ENCODE measurements around the gene SEC23IP.
"Not testable (repeated sequence)": the region's sequence is repeated elsewhere in the genome, so short reads cannot be mapped to it uniquely, and the experiment has no call there.

SEC23IP gene

GRCh38 chr10:119865699-119866240 is 26.8 kb upstream of the SEC23IP start:
- H2BK5ac ChIP-seq (ENCODE audit: low read depth, low read length, poor library complexity, severe bottlenecking): no peak overlapping the region
- H3K4me3 ChIP-seq (ENCODE audit: insufficient read depth in 1 of 2, low read depth in 1 of 2, low read length in 2 of 2): no peak overlapping the region
- no peak overlapping the region for H3K14ac ChIP-seq (ENCODE audit: low read length in 2 of 2)
- WGBS: 91% methylated on average over 6 of the region's 6 CpGs
- H3K4ac ChIP-seq (ENCODE audit: low read depth in 1 of 2, low read length in 2 of 2): no peak overlapping the region
- DNase-seq: no peak
- H2BK120ac ChIP-seq (ENCODE audit: low read depth, low read length): no peak overlapping the region
- peaks cover 1% of the 10 kb centered on the region for H3K79me1 ChIP-seq (replicated peaks; ENCODE audit: low read length, poor library complexity, severe bottlenecking)
- no peak overlapping the region for H4K91ac ChIP-seq (ENCODE audit: low read length)
- no peak overlapping the region for H3K18ac ChIP-seq (ENCODE audit: low read depth in 1 of 2, low read length in 2 of 2)
- no peaks in the 10 kb centered on the region for H3K27me3 ChIP-seq (ENCODE audit: control insufficient read depth in 1 of 2, insufficient read depth in 1 of 2, low read length in 2 of 2)
- no peak overlapping the region for H4K8ac ChIP-seq (ENCODE audit: low read length)
- no peaks in the 10 kb centered on the region for H3K9me3 ChIP-seq (ENCODE audit: control insufficient read depth, low read length)
- H3K27ac ChIP-seq (ENCODE audit: low read length, poor library complexity, severe bottlenecking): no peak overlapping the region
- no peak overlapping the region for H3K23ac ChIP-seq (ENCODE audit: low read length in 2 of 2)
- peaks cover 0 to 3% of the 10 kb centered on the region in 2 experiments for H3K36me3 ChIP-seq (ENCODE audit: control insufficient read depth in 1 of 2, insufficient read depth in 2 of 2, low read depth in 1 of 2, low read length in 2 of 2)
- peaks cover 1% of the 10 kb centered on the region for H3K4me1 ChIP-seq (ENCODE audit: control insufficient read depth, insufficient read depth, low read depth, low read length)
- no peak overlapping the region for H2BK15ac ChIP-seq (ENCODE audit: low read depth, poor library complexity, severe bottlenecking)
- H3K4me2 ChIP-seq (ENCODE audit: low read length, poor library complexity, severe bottlenecking): no peak overlapping the region
- H2AFZ ChIP-seq (ENCODE audit: low read depth, low read length): no peak overlapping the region
- no peak overlapping the region for H2AK5ac ChIP-seq (ENCODE audit: low read length, severe bottlenecking)
- no peak overlapping the region for H3K9ac ChIP-seq (ENCODE audit: low read length)
- no peak overlapping the region for H2BK12ac ChIP-seq (ENCODE audit: low read length in 2 of 2)

DNA sequence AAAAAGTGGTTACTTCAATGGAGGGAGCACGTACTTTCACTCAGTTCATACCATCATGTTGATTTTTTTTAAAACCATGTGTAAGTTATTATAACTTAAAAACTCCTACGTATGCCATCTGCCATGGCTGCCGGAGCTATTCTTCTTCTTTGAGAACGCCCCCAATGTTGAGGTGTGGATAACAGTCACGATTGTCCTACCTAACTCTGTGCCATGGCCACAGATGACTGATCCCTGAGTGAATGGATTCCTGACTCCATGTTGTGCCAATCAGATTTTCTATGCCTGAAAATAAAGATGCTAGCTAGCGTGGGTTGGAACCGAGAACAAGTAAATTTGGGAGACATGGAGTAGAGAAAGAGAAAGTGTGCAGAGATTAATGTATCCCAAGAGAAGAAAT is 25.2 kb upstream of the SEC23IP start:
- DNase-seq: no peak
- Histone ChIP-seq H3K18ac (ENCODE audit: low read depth in 1 of 2, low read length in 2 of 2) (no peak overlapping the region), H3K9me3 (ENCODE audit: control insufficient read depth, low read length) (no peaks in the 10 kb centered on the region), H3K14ac (ENCODE audit: low read length in 2 of 2) (no peak overlapping the region), H3K36me3 (ENCODE audit: control insufficient read depth in 1 of 2, insufficient read depth in 2 of 2, low read depth in 1 of 2, low read length in 2 of 2) (peaks cover 0 to 3% of the 10 kb centered on the region in 2 experiments), H3K79me1 (replicated peaks; ENCODE audit: low read length, poor library complexity, severe bottlenecking) (peaks cover 1% of the 10 kb centered on the region), H2AK5ac (ENCODE audit: low read length, severe bottlenecking) (no peak overlapping the region), H3K27me3 (ENCODE audit: control insufficient read depth in 1 of 2, insufficient read depth in 1 of 2, low read length in 2 of 2) (no peaks in the 10 kb centered on the region), H4K8ac (ENCODE audit: low read length) (no peak overlapping the region), H3K4me3 (ENCODE audit: insufficient read depth in 1 of 2, low read depth in 1 of 2, low read length in 2 of 2) (peak overlapping the region in 1 of 2 experiments; percentile 70), H2BK120ac (ENCODE audit: low read depth, low read length) (no peak overlapping the region), H3K23ac (ENCODE audit: low read length in 2 of 2) (no peak overlapping the region), H3K9ac (ENCODE audit: low read length) (peak overlapping the region; percentile 60), H2AFZ (ENCODE audit: low read depth, low read length) (no peak overlapping the region), H2BK15ac (ENCODE audit: low read depth, poor library complexity, severe bottlenecking) (no peak overlapping the region), H3K4me1 (ENCODE audit: control insufficient read depth, insufficient read depth, low read depth, low read length) (no peaks in the 10 kb centered on the region), H4K91ac (ENCODE audit: low read length) (no peak overlapping the region), H2BK12ac (ENCODE audit: low read length in 2 of 2) (no peak overlapping the region), H2BK5ac (ENCODE audit: low read depth, low read length, poor library complexity, severe bottlenecking) (no peak overlapping the region), H3K4ac (ENCODE audit: low read depth in 1 of 2, low read length in 2 of 2) (no peak overlapping the region), H3K4me2 (ENCODE audit: low read length, poor library complexity, severe bottlenecking) (no peak overlapping the region), H3K27ac (ENCODE audit: low read length, poor library complexity, severe bottlenecking) (no peak overlapping the region)
- WGBS: 96% methylated on average over 6 of the region's 7 CpGs

DNA sequence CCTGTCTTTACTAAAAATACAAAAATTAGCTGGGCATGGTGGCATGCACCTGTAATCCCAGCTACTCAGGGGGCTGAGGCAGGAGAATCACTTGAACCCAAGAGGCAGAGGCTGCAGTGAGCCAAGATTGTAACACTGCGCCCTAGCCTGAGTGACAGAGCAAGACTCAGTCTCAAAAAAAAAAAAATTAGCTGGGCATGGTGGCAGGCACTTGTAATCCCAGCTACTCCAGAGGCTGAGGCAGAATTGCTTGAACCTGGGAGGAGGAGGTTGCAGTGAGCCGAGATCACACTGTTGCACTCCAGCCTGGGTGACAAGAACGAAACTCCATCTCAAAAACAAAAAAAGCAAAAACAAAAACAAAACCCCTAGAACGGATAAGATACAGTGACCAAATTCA is 23.1 kb upstream of the SEC23IP start:
- H4K91ac ChIP-seq (ENCODE audit: low read length); H3K4ac ChIP-seq (ENCODE audit: low read depth in 1 of 2, low read length in 2 of 2); H3K9ac ChIP-seq (ENCODE audit: low read length); H3K79me1 ChIP-seq (replicated peaks; ENCODE audit: low read length, poor library complexity, severe bottlenecking); H3K4me2 ChIP-seq (ENCODE audit: low read length, poor library complexity, severe bottlenecking); H2BK120ac ChIP-seq (ENCODE audit: low read depth, low read length); H3K14ac ChIP-seq (ENCODE audit: low read length in 2 of 2); H3K36me3 ChIP-seq (ENCODE audit: control insufficient read depth in 1 of 2, insufficient read depth in 2 of 2, low read depth in 1 of 2, low read length in 2 of 2); H4K8ac ChIP-seq (ENCODE audit: low read length); H2BK15ac ChIP-seq (ENCODE audit: low read depth, poor library complexity, severe bottlenecking); H3K27ac ChIP-seq (ENCODE audit: low read length, poor library complexity, severe bottlenecking); H3K18ac ChIP-seq (ENCODE audit: low read depth in 1 of 2, low read length in 2 of 2); H3K27me3 ChIP-seq (ENCODE audit: control insufficient read depth in 1 of 2, insufficient read depth in 1 of 2, low read length in 2 of 2); H3K4me3 ChIP-seq (ENCODE audit: insufficient read depth in 1 of 2, low read depth in 1 of 2, low read length in 2 of 2); H2BK5ac ChIP-seq (ENCODE audit: low read depth, low read length, poor library complexity, severe bottlenecking); H2BK12ac ChIP-seq (ENCODE audit: low read length in 2 of 2); H3K4me1 ChIP-seq (ENCODE audit: control insufficient read depth, insufficient read depth, low read depth, low read length); DNase-seq; H2AK5ac ChIP-seq (ENCODE audit: low read length, severe bottlenecking); H3K9me3 ChIP-seq (ENCODE audit: control insufficient read depth, low read length); H3K23ac ChIP-seq (ENCODE audit: low read length in 2 of 2); H2AFZ ChIP-seq (ENCODE audit: low read depth, low read length): not testable (repeated sequence)
- 100% methylated on average over 2 of the region's 4 CpGs for WGBS

DNA sequence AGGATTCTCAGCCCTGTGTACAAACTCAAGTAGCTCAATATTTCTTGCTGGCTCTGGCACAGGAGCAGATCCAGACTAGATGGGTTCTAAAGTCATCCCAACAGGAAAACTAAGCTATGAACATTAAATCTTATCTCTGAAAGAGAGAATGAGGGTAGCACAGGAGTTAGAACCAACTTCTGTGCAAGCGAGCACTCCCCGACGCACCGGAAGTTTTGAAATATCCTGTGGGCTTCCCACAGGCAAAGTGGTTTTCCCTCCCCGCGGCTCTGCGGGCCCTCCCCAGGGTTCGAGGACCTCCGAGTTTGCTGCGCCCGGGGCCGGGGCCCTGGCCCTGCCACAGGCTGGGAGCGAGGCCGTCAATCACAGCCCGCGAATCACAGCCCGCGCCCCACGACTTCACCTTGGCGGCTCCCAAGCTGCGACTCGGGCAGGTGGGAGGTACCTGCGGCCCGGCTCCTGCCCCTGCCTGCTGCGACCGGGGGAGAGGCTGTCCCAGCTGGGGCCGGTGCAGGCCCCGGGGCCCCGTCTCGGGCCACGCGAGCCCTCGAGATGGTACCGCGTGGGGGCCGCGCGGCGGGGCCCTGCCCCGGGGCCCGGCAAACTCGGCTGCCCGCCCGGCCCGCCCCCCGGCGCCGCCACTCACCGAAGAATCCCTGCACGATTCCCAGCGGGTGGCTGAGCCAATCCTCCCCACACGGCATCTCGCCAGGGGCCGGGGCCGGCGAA is 20.5 kb upstream of the SEC23IP start:
- Histone ChIP-seq H2AFZ (ENCODE audit: low read depth, low read length) (peak overlapping the region; percentile 71), H2BK5ac (ENCODE audit: low read depth, low read length, poor library complexity, severe bottlenecking) (peak overlapping the region; percentile 66), H4K8ac (ENCODE audit: low read length) (peak overlapping the region; percentile 12), H2BK120ac (ENCODE audit: low read depth, low read length) (peak overlapping the region; percentile 89), H3K4me3 (ENCODE audit: insufficient read depth in 1 of 2, low read depth in 1 of 2, low read length in 2 of 2) (peak overlapping the region; percentile 89 to 92), H3K4ac (ENCODE audit: low read depth in 1 of 2, low read length in 2 of 2) (peak overlapping the region in 1 of 2 experiments; percentile 87), H3K9ac (ENCODE audit: low read length) (peak overlapping the region; percentile 90), H3K14ac (ENCODE audit: low read length in 2 of 2) (peak overlapping the region in 1 of 2 experiments; percentile 98), H3K36me3 (ENCODE audit: control insufficient read depth in 1 of 2, insufficient read depth in 2 of 2, low read depth in 1 of 2, low read length in 2 of 2) (no peaks in the 10 kb centered on the region), H3K4me1 (ENCODE audit: control insufficient read depth, insufficient read depth, low read depth, low read length) (peaks cover 3% of the 10 kb centered on the region), H3K9me3 (ENCODE audit: control insufficient read depth, low read length) (no peaks in the 10 kb centered on the region), H3K4me2 (ENCODE audit: low read length, poor library complexity, severe bottlenecking) (peak overlapping the region; percentile 91), H3K23ac (ENCODE audit: low read length in 2 of 2) (no peak overlapping the region), H3K18ac (ENCODE audit: low read depth in 1 of 2, low read length in 2 of 2) (peak overlapping the region; percentile 8 to 80), H2BK12ac (ENCODE audit: low read length in 2 of 2) (peak overlapping the region in 1 of 2 experiments; percentile 15), H3K27me3 (ENCODE audit: control insufficient read depth in 1 of 2, insufficient read depth in 1 of 2, low read length in 2 of 2) (no peaks in the 10 kb centered on the region), H2BK15ac (ENCODE audit: low read depth, poor library complexity, severe bottlenecking) (peak overlapping the region; percentile 52), H3K79me1 (replicated peaks; ENCODE audit: low read length, poor library complexity, severe bottlenecking) (peaks cover 4% of the 10 kb centered on the region), H3K27ac (ENCODE audit: low read length, poor library complexity, severe bottlenecking) (peak overlapping the region; percentile 53), H4K91ac (ENCODE audit: low read length) (peak overlapping the region; percentile 80), H2AK5ac (ENCODE audit: low read length, severe bottlenecking) (no peak overlapping the region)
- DNase-seq: peak; percentile 55
- under 1% methylated on average over 31 of the region's 56 CpGs for WGBS
